ENCODE measurements around the gene RORB.

DNA sequence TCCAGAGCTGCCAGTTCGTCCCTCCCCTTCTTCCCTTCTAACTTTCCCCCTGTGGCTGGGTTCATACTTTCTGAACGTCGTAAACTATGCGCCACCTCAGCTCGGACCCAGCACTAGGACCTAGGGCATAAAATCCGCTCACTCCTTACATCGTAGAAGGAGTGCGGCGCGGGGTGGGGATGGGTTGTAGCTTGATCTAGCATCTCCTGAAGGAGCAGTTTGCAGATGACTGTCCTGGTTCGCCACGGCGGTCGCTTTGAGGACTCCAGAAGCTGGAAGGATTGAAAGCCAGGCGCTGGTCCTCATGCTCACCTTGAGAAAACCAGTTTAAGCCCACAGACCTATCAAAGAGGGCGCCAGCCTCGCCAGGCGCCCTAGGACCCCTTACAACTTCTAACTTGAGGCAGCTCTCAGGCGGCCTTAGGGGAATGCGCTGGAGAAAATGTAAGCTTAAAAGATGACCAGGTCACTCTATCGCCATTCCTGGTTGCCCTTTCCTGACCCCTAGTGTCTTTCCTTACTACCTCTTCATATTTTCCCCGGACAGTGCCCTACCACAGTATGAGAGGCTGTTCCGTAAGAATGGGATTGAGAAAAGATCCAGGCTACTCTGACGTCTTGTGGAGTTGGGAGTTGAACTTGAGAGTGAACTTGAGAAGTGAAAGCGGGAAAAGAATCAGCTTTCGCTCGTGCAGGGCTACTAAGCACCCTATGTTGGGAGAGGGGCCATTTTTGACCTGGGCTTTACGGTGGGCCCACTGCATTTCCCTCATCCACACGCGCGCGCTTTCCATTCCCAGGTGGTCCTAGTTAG lies 2.8 kb downstream of the RORB start:
- no peak for TF ChIP-seq EZH2 (IDR thresholded peaks at IDR 0.05)
- TF ChIP-seq POLR2AphosphoS5 (IDR thresholded peaks at IDR 0.05; ENCODE audit: borderline replicate concordance, low read depth, low read length) = no peak
- TF ChIP-seq FOXP2 (optimal IDR thresholded peaks at IDR 0.05; ENCODE audit: control extremely low read depth, extremely low read length, insufficient read depth) = no peak

Measured in SK-N-MC (cell line).